GM18508 (cell line): Measurements from ENCODE around the gene DCHS2.
A peak's percentile ranks its signal among the peaks of the same experiment; 100 is the strongest.

Experiments used
- ATAC-seq: cut with Tn5 transposase; IDR thresholded peaks from one replicate; pipeline ENCODE4 v1.9.1; 2021; ENCODE audit warnings: moderate number of reproducible peaks; ENCODE audit not compliant: insufficient read depth, unreplicated experiment

DCHS2 gene

GRCh38 chr4:154492288-154492687 lies 689 bp upstream of the DCHS2 start:
- no peak for ATAC-seq

- ATAC-seq, result peak; percentile 51
Measured at GRCh38 chr4:154490583-154491340, 837 bp downstream of the DCHS2 start.

- ATAC-seq, result no peak
Measured at GRCh38 chr4:154490234-154490582, 1.4 kb downstream of the DCHS2 start.

GRCh38 chr4:154489558-154490233 lies 1.9 kb downstream of the DCHS2 start:
- no peak for ATAC-seq

- no peak for ATAC-seq
Measured at GRCh38 chr4:154487145-154487544, 4.5 kb downstream of the DCHS2 start.

GRCh38 chr4:154485127-154485773 lies 6.3 kb downstream of the DCHS2 start:
- peak; percentile 99 for ATAC-seq

GRCh38 chr4:154478547-154478946 lies 13.1 kb downstream of the DCHS2 start:
- peak; percentile 8 for ATAC-seq

GRCh38 chr4:154478128-154478527 lies 13.5 kb downstream of the DCHS2 start:
- ATAC-seq, result peak; percentile 77

- no peak for ATAC-seq
Measured at GRCh38 chr4:154476232-154476631, 15.4 kb downstream of the DCHS2 start.

- ATAC-seq, result no peak
Measured at GRCh38 chr4:154475820-154476219, 15.8 kb downstream of the DCHS2 start.

- no peak for ATAC-seq
Measured at GRCh38 chr4:154473497-154473896, 18.1 kb downstream of the DCHS2 start.

GRCh38 chr4:154472858-154473257 lies 18.7 kb downstream of the DCHS2 start:
- ATAC-seq, result no peak

- ATAC-seq, result peak; percentile 75
Measured at GRCh38 chr4:154471526-154472331, 19.9 kb downstream of the DCHS2 start.

- peak; percentile 77 for ATAC-seq
Measured at GRCh38 chr4:154471032-154471431, 20.6 kb downstream of the DCHS2 start.

- no peak for ATAC-seq
Measured at GRCh38 chr4:154467886-154468285, 23.7 kb downstream of the DCHS2 start.

- no peak for ATAC-seq
Measured at GRCh38 chr4:154466336-154466735, 25.3 kb downstream of the DCHS2 start.

GRCh38 chr4:154465085-154465484 lies 26.5 kb downstream of the DCHS2 start:
- ATAC-seq, result no peak

- ATAC-seq, result no peak
Measured at GRCh38 chr4:154464654-154465053, 26.9 kb downstream of the DCHS2 start.

- ATAC-seq, result no peak
Measured at GRCh38 chr4:154462081-154462810, 29.4 kb downstream of the DCHS2 start.

GRCh38 chr4:154457471-154457870 lies 34.1 kb downstream of the DCHS2 start:
- ATAC-seq, result no peak
